SK-N-SH treated with all-trans-retinoic acid at 6 μM for 48 hours (cell line): Measurements from ENCODE around the gene EDA.

ENCODE experiments used
- ZFP3 ChIP-seq: fragments of 250-450 bp; sonication (Bioruptor Pico); IDR thresholded peaks from 2 replicates; pipeline ENCODE4 v1.5.0; 2020; ENCODE audit warnings: mild to moderate bottlenecking, moderate library complexity
- ZFP30 ChIP-seq: fragments of 450-650 bp; formaldehyde crosslinking; IDR thresholded peaks from 2 replicates; pipeline ENCODE4 v1.5.0; 2022; ENCODE audit warnings: mild to moderate bottlenecking, moderate library complexity

GRCh38 chrX:70009049-70009448 lies 393.1 kb downstream of the EDA start:
- TF ChIP-seq ZFP30 (CRISPR knock-in tag) (no peak), ZFP3 (no peak)
